K562 (cell line): ENCODE measurements around the gene GAK. TPM values are rescaled to one million over a fixed set of nuclear protein-coding genes. Genes with fewer than 3 reads are reported as not detected.

Source experiments
- ATAC-seq: fragments of 200-7000 bp; cut with Tn5 transposase; 3 replicates; pipeline ENCODE4 v1.9.1; 2020; ENCODE audit warnings: moderate library complexity
- BruUV-seq: library from RNA; stranded (reverse); fragments of 400-500 nt; replicated peaks from 2 replicates; lab custom pipeline; 2021; lab: Mats Ljungman, UMichigan
- CTCF ChIA-PET: fragments of 300-600 bp; formaldehyde crosslinking; extraction: SDS; loops from one replicate; lab custom pipeline; 2021; ENCODE audit warnings: low intra/inter-chr PET ratio; lab: Yijun Ruan, JAX
- POLR2A ChIA-PET: fragments of 300-600, 350-650 bp; sonication (Branson Sonifier 250); formaldehyde crosslinking; extraction: SDS; loops from one replicate; lab custom pipeline; 2021; ENCODE audit warnings: antibody characterized with exemption, inconsistent platforms; lab: Yijun Ruan, JAX
- DNase-seq, 4 experiments: peaks; one replicate each; pipeline versions ENCODE4 v3.0.0 to v3.0.0-alpha.2; 2011 to 2018; ENCODE audit warnings: low spot score in 3 of 4, mixed read lengths in 3 of 4; ENCODE audit errors: extremely low read depth in 1 of 4
- FAIRE-seq: peaks from 2 replicates; lab custom pipeline; 2011; peaks lifted over from hg19 to GRCh38; lab: Jason Lieb, UNC
- H2AFZ ChIP-seq: 2 replicates; pipeline ENCODE4 v1.6.0; 2011; ENCODE audit warnings: low read depth, low read length, control low read depth, inconsistent platforms
- H3K27ac ChIP-seq: fragments of 200-600 bp; 3 replicates; pipeline ENCODE4 v1.8.0; 2011; ENCODE audit warnings: low read depth, mild to moderate bottlenecking, control low read depth, inconsistent platforms, low read length, moderate library complexity, mixed read lengths; ENCODE audit errors: extremely low read depth
- H3K27me3 ChIP-seq, 2 experiments: fragments of 300-600 bp in 1 of 2; 2 replicates in 1 of 2; 3 replicates in 1 of 2; pipeline versions ENCODE4 v1.6.0 to v1.8.0; 2011; ENCODE audit warnings: inconsistent platforms in 2 of 2, low read length in 2 of 2, mild to moderate bottlenecking in 1 of 2, mixed read lengths in 1 of 2, moderate library complexity in 1 of 2; ENCODE audit not compliant: control insufficient read depth in 2 of 2, insufficient read depth in 2 of 2
- H3K36me3 ChIP-seq: fragments of 300-600 bp; 3 replicates; pipeline ENCODE4 v1.8.0; 2011; ENCODE audit warnings: mild to moderate bottlenecking, low read length, inconsistent platforms; ENCODE audit not compliant: control insufficient read depth, insufficient read depth
- H3K4me1 ChIP-seq, 2 experiments: fragments of 200-600 bp in 1 of 2; replicated peaks in 1 of 2; 2 replicates in 1 of 2; 3 replicates in 1 of 2; pipeline versions ENCODE4 v1.5.1 to v1.8.0; 2011; ENCODE audit warnings: inconsistent platforms in 2 of 2, low read length in 2 of 2, mild to moderate bottlenecking in 1 of 2, mixed read lengths in 1 of 2, moderate library complexity in 1 of 2; ENCODE audit not compliant: control insufficient read depth in 2 of 2, insufficient read depth in 2 of 2
- H3K4me2 ChIP-seq: 2 replicates; pipeline ENCODE4 v1.6.1; 2011; ENCODE audit warnings: low read length, control low read depth, inconsistent platforms, mixed read lengths; ENCODE audit not compliant: insufficient read depth
- H3K4me3 ChIP-seq: fragments of 200-600 bp; sonication (generic), shearing (Covaris generic); 2 replicates; pipeline ENCODE4 v1.5.1; 2016; ENCODE audit warnings: control low read depth, inconsistent platforms
- H3K79me2 ChIP-seq: fragments of 200-600 bp; 3 replicates; pipeline ENCODE4 v1.8.0; 2011; ENCODE audit warnings: low read length, inconsistent platforms; ENCODE audit not compliant: control insufficient read depth, insufficient read depth
- H3K9ac ChIP-seq, 2 experiments: 2 replicates each; pipeline versions ENCODE4 v1.6.0 to v1.6.1; 2011; ENCODE audit warnings: low read depth in 2 of 2, low read length in 2 of 2, control low read depth in 1 of 2, inconsistent platforms in 1 of 2, mild to moderate bottlenecking in 1 of 2, mixed read lengths in 1 of 2; ENCODE audit not compliant: insufficient read depth in 1 of 2
- H3K9me1 ChIP-seq: one replicate; pipeline ENCODE4 v1.6.0; 2011; ENCODE audit warnings: inconsistent platforms, mild to moderate bottlenecking, low read length, moderate library complexity; ENCODE audit not compliant: control insufficient read depth, insufficient read depth
- H3K9me3 ChIP-seq: replicated peaks from 2 replicates; pipeline ENCODE4 v1.5.1; 2011; ENCODE audit warnings: low read depth, low read length, inconsistent platforms; ENCODE audit not compliant: control insufficient read depth, insufficient read depth
- H4K20me1 ChIP-seq: replicated peaks from 2 replicates; pipeline ENCODE4 v1.6.1; 2011; ENCODE audit warnings: low read length, inconsistent platforms, mixed read lengths; ENCODE audit not compliant: control insufficient read depth, insufficient read depth
- CREB1 ChIP-seq, 2 experiments: sonication (generic) in 1 of 2; formaldehyde crosslinking in 1 of 2; IDR thresholded peaks; 2 replicates each; pipeline versions ENCODE4 v1.6.1 to v1.8.0; 2012 to 2022; ENCODE audit warnings: inconsistent platforms in 1 of 2, mild to moderate bottlenecking in 1 of 2, missing genetic modification reagents in 1 of 2, moderate library complexity in 1 of 2
- GTF2A2 ChIP-seq: IDR thresholded peaks from 2 replicates; pipeline ENCODE4 v1.6.1; 2016; ENCODE audit warnings: mild to moderate bottlenecking, missing genetic modification characterization, missing compliant biosample characterization
- NR3C1 ChIP-seq: sonication (generic); formaldehyde crosslinking; IDR thresholded peaks from 2 replicates; pipeline ENCODE4 v1.8.1; 2022; ENCODE audit warnings: missing genetic modification reagents
- PHB2 ChIP-seq: fragments of 450-650 bp; IDR thresholded peaks from 2 replicates; pipeline ENCODE4 v1.6.1; 2017; ENCODE audit warnings: low read depth
- POLR2G ChIP-seq: fragments of 200-400 bp; formaldehyde crosslinking; IDR thresholded peaks from 2 replicates; pipeline ENCODE4 v1.6.1; 2017; ENCODE audit warnings: low read depth, mild to moderate bottlenecking, antibody characterized with exemption, low read length, moderate library complexity
- RBM22 ChIP-seq: fragments of 200-400 bp; formaldehyde crosslinking; IDR thresholded peaks from 2 replicates; pipeline ENCODE4 v1.6.1; 2018; ENCODE audit warnings: low read length, low read depth; ENCODE audit not compliant: poor library complexity, severe bottlenecking
- RFX7 ChIP-seq: fragments of 250-450 bp; sonication (Bioruptor Pico); IDR thresholded peaks from 2 replicates; pipeline ENCODE4 v1.5.1; 2021; ENCODE audit warnings: mild to moderate bottlenecking
- ZSCAN29 ChIP-seq: fragments of 450-650 bp; IDR thresholded peaks from 2 replicates; pipeline ENCODE4 v1.6.1; 2017
- WGBS: fragments of 100-300 bp; shearing (Covaris generic); methylation state at CpG from one replicate; pipeline ENCODE4 v1.1.6; 2016; ENCODE audit warnings: low coverage, mixed read lengths; ENCODE audit not compliant: insufficient coverage; ENCODE audit errors: missing lambda C conversion rate; 5-methylcytosine and 5-hydroxymethylcytosine counted together
- in situ Hi-C: fragments of 300-500 bp; cut with MboI; formaldehyde crosslinking; loops from 4 replicates; pipeline ENCODE4 v1.15.0; 2018; ENCODE audit warnings: inconsistent platforms, mixed read lengths
- intact Hi-C: fragments of 100-400 bp; cut with micrococcal nuclease; formaldehyde crosslinking; loops from 2 replicates; pipeline ENCODE4 v1.14.2; 2022
- polyA plus RNA-seq, 8 experiments: library from polyadenylated mRNA; depleted of rRNA in 4 of 8; stranded (reverse) in 5 of 8; unstranded in 3 of 8; fragments of >200 nt; fragmentation: Nextera tagmentation in 2 of 8; fragmentation: Illumina TruSeq in 1 of 8; extraction: Ambion mirVana in 2 of 8; extraction: Trizol in 1 of 8; gene quantifications; 2 replicates each; pipeline versions ENCODE4 v1.2.1 to v1.2.3, GENCODE V29; 2011 to 2014; ENCODE audit warnings: inconsistent platforms in 1 of 8, missing spikeins in 1 of 8
- total RNA-seq, 7 experiments: library from RNA; depleted of rRNA in 6 of 7; stranded (reverse); fragments of >200 nt in 6 of 7; fragmentation: Illumina TruSeq in 2 of 7; extraction: Trizol in 2 of 7; gene quantifications; 2 replicates each; pipeline versions ENCODE4 v1.2.1 to v1.2.3, GENCODE V29; 2011 to 2021; ENCODE audit warnings: low replicate concordance in 1 of 7
- TF ChIP-seq, protein P1 (sequence below): fragments of 250-450 bp; sonication (Bioruptor Pico); IDR thresholded peaks from 2 replicates; pipeline ENCODE4 v1.5.0; 2021; ENCODE audit warnings: mild to moderate bottlenecking, borderline replicate concordance
- TF ChIP-seq, protein P2 (sequence below), 3 experiments: fragments of 200-800 bp in 1 of 3; sonication (Bioruptor generic) in 1 of 3; sonication (generic) in 1 of 3; formaldehyde crosslinking in 1 of 3; IDR thresholded peaks; 2 replicates each; pipeline versions ENCODE4 v1.6.1 to v1.8.0; 2016 to 2022; ENCODE audit warnings: mild to moderate bottlenecking in 2 of 3, missing compliant biosample characterization in 2 of 3, missing genetic modification characterization in 2 of 3, missing genetic modification reagents in 1 of 3

The GAK gene
- total and polyA plus RNA-seq, 9 of the 15 experiments (the other 6 are each of a cell fraction or from before 2014, with no cell fraction given), result 1.3 to 102 (median 16.2) TPM

DNA sequence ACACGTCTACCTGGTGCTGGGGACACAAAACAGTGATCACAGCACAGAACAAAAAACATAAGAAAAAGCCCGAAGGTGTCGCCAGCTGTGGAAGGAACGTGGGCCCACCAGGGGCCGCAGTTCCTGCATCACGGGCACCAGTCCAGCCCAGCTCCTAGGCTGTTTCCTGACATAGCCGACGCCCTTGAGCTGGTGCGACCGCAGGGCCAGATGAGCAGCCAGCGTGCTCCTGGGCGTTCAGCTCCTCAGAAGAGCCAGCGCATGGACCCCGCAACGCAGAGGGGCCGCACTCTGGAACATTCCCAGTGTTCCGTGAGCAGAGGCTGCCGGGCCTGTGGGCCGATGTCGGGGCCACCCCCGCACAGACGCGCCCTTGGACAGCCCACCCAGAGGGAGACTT, 44.1 kb downstream of the GAK start:
- FAIRE-seq, result no peak

More for the DNA sequence above, 44.1 kb downstream of the GAK start:
- H3K27me3 ChIP-seq, result no peaks in the 10 kb centered on the region
- BruUV-seq, result no TSS peak
- no peak overlapping the region for H3K9ac ChIP-seq
- H3K36me3 ChIP-seq, result peaks cover 86% of the 10 kb centered on the region; the same call in 2 of the 3 replicates
- H3K79me2 ChIP-seq, result no peaks in the 10 kb centered on the region
- in situ Hi-C loops (no loop called here), intact Hi-C loops (no loop called here)
- H3K27ac ChIP-seq, result no peak overlapping the region
- CTCF ChIA-PET, result no interaction called here
- no peaks in the 10 kb centered on the region for H3K9me1 ChIP-seq
- H3K4me2 ChIP-seq, result no peak overlapping the region
- TF ChIP-seq POLR2G (peak; percentile 30; the same call in 1 of the 2 replicates), RFX7 (CRISPR knock-in tag) (no peak), PHB2 (no peak), GTF2A2 (no peak), NR3C1 (CRISPR knock-in tag) (no peak), RBM22 (peak; percentile 23), CREB1 (IDR thresholded peaks at IDR 0.05) (no peak), CREB1 (CRISPR knock-in tag; IDR thresholded peaks at IDR 0.05) (no peak), ZSCAN29 (no peak)
- TF ChIP-seq, protein P1, sequence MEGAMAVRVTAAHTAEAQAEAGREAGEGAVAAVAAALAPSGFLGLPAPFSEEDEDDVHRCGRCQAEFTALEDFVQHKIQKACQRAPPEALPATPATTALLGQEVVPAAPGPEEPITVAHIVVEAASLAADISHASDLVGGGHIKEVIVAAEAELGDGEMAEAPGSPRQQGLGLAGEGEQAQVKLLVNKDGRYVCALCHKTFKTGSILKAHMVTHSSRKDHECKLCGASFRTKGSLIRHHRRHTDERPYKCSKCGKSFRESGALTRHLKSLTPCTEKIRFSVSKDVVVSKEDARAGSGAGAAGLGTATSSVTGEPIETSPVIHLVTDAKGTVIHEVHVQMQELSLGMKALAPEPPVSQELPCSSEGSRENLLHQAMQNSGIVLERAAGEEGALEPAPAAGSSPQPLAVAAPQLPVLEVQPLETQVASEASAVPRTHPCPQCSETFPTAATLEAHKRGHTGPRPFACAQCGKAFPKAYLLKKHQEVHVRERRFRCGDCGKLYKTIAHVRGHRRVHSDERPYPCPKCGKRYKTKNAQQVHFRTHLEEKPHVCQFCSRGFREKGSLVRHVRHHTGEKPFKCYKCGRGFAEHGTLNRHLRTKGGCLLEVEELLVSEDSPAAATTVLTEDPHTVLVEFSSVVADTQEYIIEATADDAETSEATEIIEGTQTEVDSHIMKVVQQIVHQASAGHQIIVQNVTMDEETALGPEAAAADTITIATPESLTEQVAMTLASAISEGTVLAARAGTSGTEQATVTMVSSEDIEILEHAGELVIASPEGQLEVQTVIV (CRISPR knock-in tag), result no peak
- TF ChIP-seq, protein P2, sequence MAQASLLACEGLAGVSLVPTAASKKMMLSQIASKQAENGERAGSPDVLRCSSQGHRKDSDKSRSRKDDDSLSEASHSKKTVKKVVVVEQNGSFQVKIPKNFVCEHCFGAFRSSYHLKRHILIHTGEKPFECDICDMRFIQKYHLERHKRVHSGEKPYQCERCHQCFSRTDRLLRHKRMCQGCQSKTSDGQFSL (CRISPR knock-in tag; IDR thresholded peaks at IDR 0.05), result no peak
- TF ChIP-seq, protein P2 (tag; IDR thresholded peaks at IDR 0.05), result no peak
- no peaks in the 10 kb centered on the region for H4K20me1 ChIP-seq
- WGBS, result 97% methylated on average over 12 of the region's 23 CpGs
- ATAC-seq (no peak), DNase-seq (no peak)
- peaks cover 0 to 21% of the 10 kb centered on the region in 2 experiments; a peak in 1 of 5 replicates for H3K4me1 ChIP-seq
- no peak overlapping the region for H2AFZ ChIP-seq
- no peak overlapping the region for H3K4me3 ChIP-seq
- POLR2A ChIA-PET, result no interaction called here
- peaks cover 6% of the 10 kb centered on the region for H3K9me3 ChIP-seq
